ENCODE data around the gene CABS1.

The CABS1 gene

GRCh38 chr4:70382691-70383181, 48.0 kb downstream of the CABS1 start, which contains the start of gene SMR3B:
SMR3B (plus strand) TSS chr4:70383131; CDS start chr4:70384511, 1,380 bp downstream.
- DNase-seq (ENCODE audit: low read depth, low spot score), result no peak

Data from iPS DF 19.7 (cell line).